A673 (cell line): ENCODE results near the gene CELSR1. TPM values are rescaled to one million over a fixed set of nuclear protein-coding genes. Genes with fewer than 3 reads are reported as not detected.

Source experiments
- BruUV-seq: library from RNA; stranded (reverse); fragments of 400-500 nt; replicated peaks from 2 replicates; lab custom pipeline; 2021; lab: Mats Ljungman, UMichigan
- CTCF ChIA-PET: fragments of 300-600 bp; sonication (Branson Sonifier 250); formaldehyde crosslinking; loops from one replicate; lab custom pipeline; 2022; ENCODE audit warnings: antibody characterized with exemption; lab: Charles Lee
- POLR2A ChIA-PET: fragments of 300-600 bp; sonication (Branson Sonifier 250); formaldehyde crosslinking; loops from one replicate; lab custom pipeline; 2022; ENCODE audit warnings: antibody characterized with exemption; ENCODE audit not compliant: low non-redundant PET; lab: Charles Lee
- DNase-seq: peaks from one replicate; pipeline ENCODE4 v3.0.0-alpha.2; 2015; ENCODE audit warnings: low spot score
- H3K27ac ChIP-seq: fragments of 200-600 bp; sonication (generic); 2 replicates; pipeline ENCODE4 v1.5.1; 2016; ENCODE audit warnings: mixed run types, low read depth, mild to moderate bottlenecking, mixed read lengths, antibody characterized with exemption, low read length; ENCODE audit not compliant: poor library complexity, severe bottlenecking
- H3K27me3 ChIP-seq: fragments of 200-600 bp; sonication (generic); replicated peaks from 2 replicates; pipeline ENCODE4 v1.6.1; 2017; ENCODE audit warnings: mixed run types, low read depth, mild to moderate bottlenecking, mixed read lengths, antibody characterized with exemption, low read length; ENCODE audit not compliant: insufficient read depth, poor library complexity
- H3K36me3 ChIP-seq: fragments of 200-600 bp; sonication (generic); 2 replicates; pipeline ENCODE4 v1.6.1; 2016; ENCODE audit warnings: mixed run types, mild to moderate bottlenecking, mixed read lengths, antibody characterized with exemption, low read length; ENCODE audit not compliant: insufficient read depth, poor library complexity, severe bottlenecking
- H3K4me1 ChIP-seq: fragments of 200-600 bp; sonication (generic); 2 replicates; pipeline ENCODE4 v1.6.1; 2017; ENCODE audit warnings: mixed run types, mild to moderate bottlenecking, mixed read lengths, antibody characterized with exemption, low read length; ENCODE audit not compliant: insufficient read depth, poor library complexity, severe bottlenecking
- H3K4me3 ChIP-seq: fragments of 200-600 bp; sonication (generic); 2 replicates; pipeline ENCODE4 v1.5.1; 2016; ENCODE audit warnings: low read depth, mixed run types, mild to moderate bottlenecking, mixed read lengths, low read length; ENCODE audit not compliant: poor library complexity, severe bottlenecking
- H3K9me3 ChIP-seq: fragments of 200-600 bp; sonication (generic); 2 replicates; pipeline ENCODE4 v1.6.1; 2016; ENCODE audit warnings: mixed run types, low read depth, mild to moderate bottlenecking, mixed read lengths, antibody characterized with exemption, low read length; ENCODE audit not compliant: poor library complexity, severe bottlenecking
- EZH2 ChIP-seq: fragments of 200-600 bp; sonication (generic); IDR thresholded peaks from 2 replicates; pipeline ENCODE4 v1.6.1; 2017; ENCODE audit warnings: borderline replicate concordance, low read depth, mild to moderate bottlenecking, mixed read lengths, antibody characterized with exemption, low read length; ENCODE audit not compliant: poor library complexity, severe bottlenecking
- intact Hi-C: fragments of 100-400 bp; cut with micrococcal nuclease; formaldehyde crosslinking; loops from one replicate; pipeline ENCODE4 v1.10.0; 2022; ENCODE audit not compliant: unreplicated experiment
- total RNA-seq: library from RNA; stranded (reverse); gene quantifications from 2 replicates; pipeline ENCODE4 v1.2.3, GENCODE V29; 2021
- TF ChIP-seq, protein P1 (sequence below): fragments of 300-800, 200-600 bp; sonication (generic); conservative IDR thresholded peaks from 2 replicates; pipeline ENCODE4 v1.5.1; 2017; ENCODE audit warnings: low read depth, mild to moderate bottlenecking, antibody characterized with exemption, low read length, moderate library complexity, mixed read lengths

The CELSR1 gene
- total RNA-seq, 1 experiment from 2014 or later: 2.3 TPM

DNA sequence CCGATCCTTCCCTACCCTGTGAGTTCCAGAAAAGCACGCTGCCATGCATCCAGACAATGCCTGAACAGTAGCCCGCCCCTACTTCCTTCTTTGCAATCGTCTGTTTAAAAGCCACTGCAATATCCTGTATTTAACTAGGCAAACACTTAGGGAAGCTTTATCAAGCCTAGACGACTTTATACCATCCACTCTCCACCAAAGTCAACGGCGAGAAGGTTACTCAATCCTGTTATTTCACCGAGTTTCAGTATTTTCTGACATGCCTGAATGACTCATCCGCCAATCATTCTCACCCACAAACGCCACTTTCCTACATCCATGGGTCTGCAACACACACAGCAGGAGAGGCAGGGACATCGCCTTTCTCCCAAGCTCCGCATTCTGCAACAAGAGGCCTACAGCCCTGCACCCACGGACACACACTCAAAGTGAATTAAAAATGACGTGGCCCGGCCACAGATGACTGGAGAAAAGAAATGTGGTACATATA is 9.3 kb downstream of the CELSR1 start:
- no TSS peak for BruUV-seq
- H3K9me3 ChIP-seq: no peaks in the 10 kb centered on the region
- H3K36me3 ChIP-seq: no peaks in the 10 kb centered on the region
- TF ChIP-seq EZH2: no peak
- TF ChIP-seq, protein P1, sequence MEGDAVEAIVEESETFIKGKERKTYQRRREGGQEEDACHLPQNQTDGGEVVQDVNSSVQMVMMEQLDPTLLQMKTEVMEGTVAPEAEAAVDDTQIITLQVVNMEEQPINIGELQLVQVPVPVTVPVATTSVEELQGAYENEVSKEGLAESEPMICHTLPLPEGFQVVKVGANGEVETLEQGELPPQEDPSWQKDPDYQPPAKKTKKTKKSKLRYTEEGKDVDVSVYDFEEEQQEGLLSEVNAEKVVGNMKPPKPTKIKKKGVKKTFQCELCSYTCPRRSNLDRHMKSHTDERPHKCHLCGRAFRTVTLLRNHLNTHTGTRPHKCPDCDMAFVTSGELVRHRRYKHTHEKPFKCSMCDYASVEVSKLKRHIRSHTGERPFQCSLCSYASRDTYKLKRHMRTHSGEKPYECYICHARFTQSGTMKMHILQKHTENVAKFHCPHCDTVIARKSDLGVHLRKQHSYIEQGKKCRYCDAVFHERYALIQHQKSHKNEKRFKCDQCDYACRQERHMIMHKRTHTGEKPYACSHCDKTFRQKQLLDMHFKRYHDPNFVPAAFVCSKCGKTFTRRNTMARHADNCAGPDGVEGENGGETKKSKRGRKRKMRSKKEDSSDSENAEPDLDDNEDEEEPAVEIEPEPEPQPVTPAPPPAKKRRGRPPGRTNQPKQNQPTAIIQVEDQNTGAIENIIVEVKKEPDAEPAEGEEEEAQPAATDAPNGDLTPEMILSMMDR: no peak
- H3K4me3 ChIP-seq: no peak overlapping the region
- ChIA-PET POLR2A (no interaction called here), CTCF (no interaction called here)
- no peak overlapping the region for H3K27ac ChIP-seq
- DNase-seq: peak; percentile 76
- no peaks in the 10 kb centered on the region for H3K27me3 ChIP-seq
- intact Hi-C loops: no loop called here
- peaks cover 5% of the 10 kb centered on the region for H3K4me1 ChIP-seq

DNA sequence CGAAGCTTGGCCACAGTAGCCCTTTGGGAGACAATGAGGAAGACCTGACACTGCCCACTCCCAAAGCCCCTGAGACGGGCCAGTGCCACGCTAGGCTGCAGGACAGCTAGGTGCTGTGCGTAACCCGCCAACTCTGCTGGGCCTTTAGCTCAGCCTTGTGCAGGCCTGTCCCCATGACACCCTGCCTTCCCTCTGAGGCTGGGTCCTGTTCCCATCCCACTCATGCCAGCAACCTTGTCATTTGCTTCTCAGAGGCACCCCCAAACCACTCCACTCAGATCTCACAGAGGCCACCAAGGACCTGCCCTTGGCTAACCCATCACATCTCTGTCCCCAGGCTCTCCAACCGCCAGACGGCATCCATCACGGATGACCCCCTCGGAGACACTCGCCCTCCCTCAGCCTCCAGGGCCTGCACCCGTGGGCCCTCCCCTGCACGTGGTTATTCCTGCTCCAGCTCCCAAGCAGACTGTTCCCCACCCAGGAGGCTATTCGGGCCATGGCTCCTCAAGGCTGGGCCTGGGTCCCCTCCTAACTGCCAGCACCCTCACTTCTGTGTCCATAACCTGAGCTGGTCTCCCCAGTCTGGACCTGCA is 11.1 kb downstream of the CELSR1 start:
- BruUV-seq: no TSS peak
- TF ChIP-seq, protein P1: no peak
- no peak for TF ChIP-seq EZH2
- CTCF ChIA-PET: no interaction called here
- intact Hi-C loops: no loop called here
- no peak overlapping the region for H3K4me3 ChIP-seq
- peaks cover 5% of the 10 kb centered on the region for H3K4me1 ChIP-seq
- H3K27ac ChIP-seq: no peak overlapping the region
- POLR2A ChIA-PET: no interaction called here
- H3K9me3 ChIP-seq: no peaks in the 10 kb centered on the region
- DNase-seq: no peak
- no peaks in the 10 kb centered on the region for H3K27me3 ChIP-seq
- H3K36me3 ChIP-seq: no peaks in the 10 kb centered on the region

DNA sequence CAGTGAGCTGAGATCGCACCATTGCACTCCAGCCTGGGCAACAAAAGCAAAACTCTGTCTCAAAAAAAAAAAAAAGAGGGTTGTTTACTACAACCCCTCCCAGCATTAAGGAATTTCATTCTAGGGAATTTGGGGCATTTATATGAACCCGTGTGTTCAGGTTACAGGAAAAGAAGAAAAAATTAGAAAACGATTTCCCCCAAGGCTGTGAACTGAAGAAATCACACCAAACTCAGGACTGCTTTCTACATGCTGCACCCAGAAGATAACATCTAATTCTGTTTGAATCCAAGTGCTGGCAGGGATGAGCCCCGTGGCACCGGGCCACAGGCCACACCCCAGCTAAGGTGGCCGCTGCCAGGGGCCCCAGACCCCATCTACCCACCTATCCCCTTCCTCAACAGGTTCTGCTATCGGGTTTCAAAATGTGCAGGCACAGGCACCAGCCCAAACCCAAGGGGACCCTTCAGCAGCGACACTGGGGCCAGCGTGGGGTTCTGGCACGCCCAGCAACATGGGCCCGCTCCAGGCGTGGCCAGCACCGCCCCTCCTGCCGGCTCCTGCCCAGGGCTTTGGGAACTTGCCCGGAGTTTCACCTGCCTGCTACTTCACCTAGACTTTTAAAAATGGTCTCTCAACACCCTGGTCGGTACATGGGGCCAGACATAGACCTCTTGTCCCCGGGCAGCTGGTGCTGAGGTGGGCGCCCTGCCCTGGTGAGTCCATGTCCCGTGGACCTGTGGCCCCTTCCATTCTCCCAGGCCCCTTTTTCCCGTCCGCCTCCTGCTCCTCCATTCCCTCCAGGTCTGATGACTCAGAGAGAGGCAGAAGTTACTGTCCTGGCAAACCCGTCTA is 11.8 kb downstream of the CELSR1 start:
- H3K27ac ChIP-seq: no peak overlapping the region
- intact Hi-C loops: no loop called here
- BruUV-seq: no TSS peak
- DNase-seq: no peak
- no peaks in the 10 kb centered on the region for H3K36me3 ChIP-seq
- H3K4me3 ChIP-seq: no peak overlapping the region
- ChIA-PET CTCF (no interaction called here), POLR2A (no interaction called here)
- no peak for TF ChIP-seq EZH2
- TF ChIP-seq, protein P1: no peak
- H3K4me1 ChIP-seq: peaks cover 5% of the 10 kb centered on the region
- H3K27me3 ChIP-seq: no peaks in the 10 kb centered on the region
- H3K9me3 ChIP-seq: no peaks in the 10 kb centered on the region
